Vagina (tissue), 2 donors: ENCODE results near the gene BNIP5. TPM values are rescaled to one million over a fixed set of nuclear protein-coding genes. Genes with fewer than 3 reads are reported as not detected.

Experiments used
- DNase-seq, 2 donors: peaks; one replicate each; pipeline ENCODE4 v3.0.0-alpha.2; 2017; ENCODE audit errors: extremely low spot score in 2 of 2
- H3K27ac ChIP-seq: fragments of 200-600 bp; sonication (generic); one replicate; pipeline ENCODE4 v1.5.1; 2019
- H3K27me3 ChIP-seq: fragments of 200-600 bp; sonication (generic); one replicate; pipeline ENCODE4 v1.5.1; 2019
- H3K36me3 ChIP-seq, 2 donors: fragments of 200-600 bp; sonication (generic); one replicate each; pipeline ENCODE4 v1.5.1; 2017 to 2019
- H3K4me1 ChIP-seq: fragments of 200-600 bp; sonication (generic); one replicate; pipeline ENCODE4 v1.5.1; 2019
- H3K4me3 ChIP-seq, 2 donors: fragments of 200-600 bp; sonication (generic); 1 replicate in 1 of 2; 2 replicates in 1 of 2; pipeline ENCODE4 v1.5.1; 2016 to 2019
- H3K9me3 ChIP-seq: fragments of 200-600 bp; sonication (generic); one replicate; pipeline ENCODE4 v1.5.1; 2019
- CTCF ChIP-seq, 3 experiments: fragments of 450-650 bp in 2 of 3; fragments of 200-600 bp in 1 of 3; sonication (generic) in 1 of 3; IDR thresholded peaks; one replicate each; pipeline ENCODE4 v1.5.1; 2017 to 2019; ENCODE audit warnings: antibody characterized with exemption in 3 of 3, mild to moderate bottlenecking in 2 of 3, moderate library complexity in 2 of 3
- POLR2A ChIP-seq, 2 donors: fragments of 450-650 bp; IDR thresholded peaks; one replicate each; pipeline ENCODE4 v1.6.1; 2017; ENCODE audit warnings: antibody characterized with exemption in 2 of 2, mild to moderate bottlenecking in 2 of 2, moderate library complexity in 2 of 2
- POLR2AphosphoS5 ChIP-seq, 2 donors: sonication (generic); formaldehyde crosslinking; IDR thresholded peaks; one replicate each; pipeline ENCODE4 v1.9.0; 2017; ENCODE audit warnings: antibody characterized with exemption in 2 of 2, mild to moderate bottlenecking in 2 of 2, low read depth in 1 of 2; ENCODE audit not compliant: insufficient read depth in 1 of 2
- intact Hi-C: fragments of 100-400 bp; cut with DNase I; formaldehyde crosslinking; loops from one replicate; pipeline ENCODE4 v1.15.1; 2023
- total RNA-seq: library from RNA; depleted of rRNA; stranded (reverse); fragments of >200 nt; gene quantifications from one replicate; pipeline ENCODE4 v1.2.3, GENCODE V29; 2016

Gene BNIP5
- total RNA-seq, 1 donor from 2014 or later = not detected

DNA sequence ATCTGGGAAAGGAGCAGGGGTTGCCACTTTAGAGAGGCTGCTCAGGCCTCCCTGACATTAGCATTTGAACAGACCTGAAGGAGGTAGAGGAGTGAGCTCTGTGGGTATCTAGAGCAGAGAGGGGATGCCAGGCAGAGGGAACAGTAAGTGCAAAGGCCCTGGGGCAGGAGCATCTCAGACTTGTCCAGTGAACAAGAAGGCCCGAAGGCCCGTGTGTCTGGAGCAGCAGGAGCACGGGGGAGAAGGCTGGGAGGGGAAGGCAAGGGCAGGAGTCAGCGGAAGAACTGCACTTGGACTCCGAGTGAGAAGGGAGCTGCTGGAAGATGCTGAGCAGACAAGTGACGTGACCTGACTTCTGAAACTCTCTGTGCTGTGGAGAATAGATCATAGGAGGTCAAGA, 35.4 kb upstream of the BNIP5 start:
- H3K27me3 ChIP-seq = no peaks in the 10 kb centered on the region
- no peak overlapping the region for H3K27ac ChIP-seq
- H3K36me3 ChIP-seq = no peaks in the 10 kb centered on the region
- DNase-seq = no peak
- peaks cover 4% of the 10 kb centered on the region for H3K4me1 ChIP-seq
- H3K4me3 ChIP-seq = no peak overlapping the region
- intact Hi-C loops = no loop called here
- H3K9me3 ChIP-seq = no peaks in the 10 kb centered on the region
- TF ChIP-seq POLR2AphosphoS5 (IDR thresholded peaks at IDR 0.05; ENCODE audit: insufficient read depth in 1 of 2, low read depth in 1 of 2) = no peak
- no peak for TF ChIP-seq CTCF (IDR thresholded peaks at IDR 0.05)
- TF ChIP-seq POLR2A (IDR thresholded peaks at IDR 0.05) = no peak

- no peaks in the 10 kb centered on the region for H3K36me3 ChIP-seq
- no peak overlapping the region for H3K27ac ChIP-seq
- no peak for DNase-seq
- peaks cover 4% of the 10 kb centered on the region for H3K4me1 ChIP-seq
- H3K9me3 ChIP-seq = no peaks in the 10 kb centered on the region
- intact Hi-C loops = no loop called here
- H3K27me3 ChIP-seq = no peaks in the 10 kb centered on the region
- H3K4me3 ChIP-seq = no peak overlapping the region
- TF ChIP-seq CTCF (IDR thresholded peaks at IDR 0.05) (no peak), POLR2A (IDR thresholded peaks at IDR 0.05) (no peak), POLR2AphosphoS5 (IDR thresholded peaks at IDR 0.05; ENCODE audit: insufficient read depth in 1 of 2, low read depth in 1 of 2) (no peak)
Observed at GRCh38 chr6:36371211-36371610, 34.5 kb upstream of the BNIP5 start.

DNA sequence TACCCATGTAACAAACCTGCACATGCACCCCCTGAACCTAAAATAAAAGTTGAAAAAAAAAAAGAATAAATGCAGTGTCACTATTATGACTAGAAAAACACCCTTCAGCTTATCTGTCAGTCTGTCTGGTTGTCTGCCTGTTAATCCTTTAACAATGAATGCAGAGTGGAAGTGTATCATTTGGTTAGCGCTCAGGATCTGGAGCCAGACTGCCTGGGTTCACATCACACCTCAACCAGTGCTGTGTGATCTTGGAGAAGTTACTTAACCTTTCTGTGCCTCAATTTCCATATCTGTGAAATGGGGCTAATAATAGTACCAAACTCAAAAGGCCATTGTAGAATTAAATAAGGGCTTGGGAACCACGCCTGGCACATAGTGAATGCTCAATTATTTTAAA, 34.0 kb upstream of the BNIP5 start:
- Histone ChIP-seq H3K36me3 (no peaks in the 10 kb centered on the region), H3K4me1 (peaks cover 4% of the 10 kb centered on the region), H3K9me3 (no peaks in the 10 kb centered on the region), H3K27me3 (no peaks in the 10 kb centered on the region), H3K4me3 (no peak overlapping the region), H3K27ac (no peak overlapping the region)
- intact Hi-C loops = no loop called here
- no peak for DNase-seq
- no peak for TF ChIP-seq POLR2A (IDR thresholded peaks at IDR 0.05)
- no peak for TF ChIP-seq CTCF (IDR thresholded peaks at IDR 0.05)
- no peak for TF ChIP-seq POLR2AphosphoS5 (IDR thresholded peaks at IDR 0.05; ENCODE audit: insufficient read depth in 1 of 2, low read depth in 1 of 2)

- H3K27ac ChIP-seq = no peak overlapping the region
- no peaks in the 10 kb centered on the region for H3K9me3 ChIP-seq
- H3K4me1 ChIP-seq = no peaks in the 10 kb centered on the region
- no peaks in the 10 kb centered on the region for H3K36me3 ChIP-seq
- TF ChIP-seq POLR2AphosphoS5 (IDR thresholded peaks at IDR 0.05; ENCODE audit: insufficient read depth in 1 of 2, low read depth in 1 of 2) = no peak
- no peak for TF ChIP-seq POLR2A (IDR thresholded peaks at IDR 0.05)
- no peak for TF ChIP-seq CTCF (IDR thresholded peaks at IDR 0.05)
- no peak for DNase-seq
- no peak overlapping the region for H3K4me3 ChIP-seq
- no peaks in the 10 kb centered on the region for H3K27me3 ChIP-seq
- intact Hi-C loops = no loop called here
Observed at GRCh38 chr6:36368921-36369865, 32.5 kb upstream of the BNIP5 start.

- DNase-seq = no peak
- Histone ChIP-seq H3K27me3 (no peaks in the 10 kb centered on the region), H3K4me1 (no peaks in the 10 kb centered on the region), H3K4me3 (no peak overlapping the region), H3K36me3 (no peaks in the 10 kb centered on the region), H3K27ac (no peak overlapping the region), H3K9me3 (no peaks in the 10 kb centered on the region)
- intact Hi-C loops = no loop called here
- no peak for TF ChIP-seq CTCF (IDR thresholded peaks at IDR 0.05)
- no peak for TF ChIP-seq POLR2A (IDR thresholded peaks at IDR 0.05)
- no peak for TF ChIP-seq POLR2AphosphoS5 (IDR thresholded peaks at IDR 0.05; ENCODE audit: insufficient read depth in 1 of 2, low read depth in 1 of 2)
Observed at GRCh38 chr6:36368421-36368820, 31.7 kb upstream of the BNIP5 start.
